GM13977 (cell line): ENCODE results near the gene NFKBIZ.
"Not testable (repeated sequence)": the region's sequence is repeated elsewhere in the genome, so short reads cannot be mapped to it uniquely, and the experiment has no call there.

Source experiments
- DNase-seq: peaks from one replicate; pipeline ENCODE4 v3.0.0; 2012; ENCODE audit warnings: low spot score
- CTCF ChIP-seq: IDR thresholded peaks from 2 replicates; pipeline ENCODE4 v1.5.1; 2012; ENCODE audit warnings: mild to moderate bottlenecking, control low read depth; ENCODE audit not compliant: insufficient read depth; ENCODE audit errors: extremely low read depth, missing control alignments
- in situ Hi-C: fragments of 300-500 bp; cut with MboI; formaldehyde crosslinking; loops from one replicate; pipeline ENCODE4 v1.12.0; 2022; ENCODE audit warnings: low sequenced_read_pairs, low pct_unique_long_range_greater_than_20kb, mixed read lengths, inconsistent platforms; ENCODE audit not compliant: unreplicated experiment

NFKBIZ gene

DNA sequence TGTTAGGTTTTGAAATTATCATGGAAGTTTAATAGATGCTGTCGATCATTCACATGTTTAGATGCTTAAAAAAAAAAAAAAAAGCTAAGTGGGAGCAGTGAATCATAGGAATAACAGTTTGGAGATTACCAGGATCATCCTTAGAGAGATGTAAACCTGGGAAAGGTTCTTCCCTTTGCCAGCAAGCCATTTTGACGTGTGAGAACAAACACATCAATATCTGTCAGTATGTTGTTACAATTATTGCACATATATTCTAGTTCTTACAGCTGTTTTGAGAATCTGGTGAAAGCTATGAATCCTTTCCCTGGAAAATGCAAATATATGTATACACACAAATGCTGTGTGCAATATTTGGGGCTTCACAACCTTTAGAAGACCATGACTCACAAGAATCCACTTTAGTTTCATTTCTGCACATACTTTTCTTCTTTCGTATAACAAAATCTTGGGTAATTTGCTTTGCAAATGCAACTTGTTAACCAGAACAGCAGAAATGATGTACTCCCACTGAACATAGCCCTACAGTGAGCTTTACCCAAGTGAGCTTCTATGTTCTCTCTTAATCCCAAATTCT lies 12.0 kb downstream of the NFKBIZ start:
- in situ Hi-C loops: no loop called here
- no peak for DNase-seq
- TF ChIP-seq CTCF: no peak

DNA sequence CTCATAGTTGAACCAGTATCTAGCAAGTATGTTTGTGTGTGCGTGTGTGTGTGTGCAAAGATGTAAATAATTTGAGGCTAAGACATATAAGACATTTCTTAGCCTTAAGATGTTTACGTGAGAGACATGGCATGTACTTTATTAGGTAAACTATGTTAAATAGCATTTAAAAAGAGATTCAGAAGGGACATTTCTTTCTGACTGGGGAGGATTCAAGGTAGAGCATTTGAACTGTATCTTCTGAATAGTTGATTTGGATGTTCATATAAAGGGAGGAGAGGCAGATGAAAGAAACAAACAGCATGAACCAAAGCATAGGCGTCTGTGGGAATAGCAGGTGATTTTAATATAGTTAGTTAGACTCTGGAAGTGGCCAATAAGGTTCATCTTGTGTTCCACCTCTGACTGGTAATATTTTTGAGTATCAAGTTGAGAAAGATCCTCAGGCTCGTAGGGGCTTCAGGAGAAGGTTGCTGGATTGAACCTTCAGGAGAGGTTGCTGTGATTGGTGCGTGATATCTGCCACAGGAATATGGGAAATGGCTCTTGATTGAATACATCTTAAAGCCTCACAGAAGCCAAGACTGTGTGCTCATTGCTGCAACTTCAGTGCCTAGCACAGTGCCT lies 12.6 kb downstream of the NFKBIZ start:
- no peak for TF ChIP-seq CTCF
- no peak for DNase-seq
- in situ Hi-C loops: no loop called here

GRCh38 chr3:101862416-101863165 lies 13.3 kb downstream of the NFKBIZ start:
- in situ Hi-C loops: no loop called here
- no peak for DNase-seq
- no peak for TF ChIP-seq CTCF

DNA sequence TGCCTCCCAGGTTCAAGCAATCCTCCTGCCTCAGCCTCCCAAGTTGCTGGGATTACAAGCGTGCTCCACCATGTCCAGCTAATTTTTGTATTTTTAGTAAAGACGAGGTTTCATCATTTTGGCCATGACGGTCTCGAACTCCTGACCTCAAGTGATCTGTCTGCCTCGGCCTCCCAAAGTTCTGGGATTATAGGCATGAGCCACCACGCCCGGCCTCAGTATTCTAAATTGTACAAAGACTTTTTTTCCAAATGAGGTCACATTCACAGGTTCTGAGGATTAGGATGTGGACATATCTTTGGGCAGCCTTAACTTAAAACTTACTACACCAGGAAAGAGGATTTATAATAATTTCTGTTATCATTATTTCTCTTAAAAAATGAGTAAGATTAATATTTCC lies 15.6 kb downstream of the NFKBIZ start:
- in situ Hi-C loops: not testable (repeated sequence)

GRCh38 chr3:101865751-101866509 lies 16.6 kb downstream of the NFKBIZ start:
- in situ Hi-C loops: no loop called here
- no peak for DNase-seq
- TF ChIP-seq CTCF: no peak

More for the DNA sequence above, 15.6 kb downstream of the NFKBIZ start:
- not testable (repeated sequence) for DNase-seq

DNA sequence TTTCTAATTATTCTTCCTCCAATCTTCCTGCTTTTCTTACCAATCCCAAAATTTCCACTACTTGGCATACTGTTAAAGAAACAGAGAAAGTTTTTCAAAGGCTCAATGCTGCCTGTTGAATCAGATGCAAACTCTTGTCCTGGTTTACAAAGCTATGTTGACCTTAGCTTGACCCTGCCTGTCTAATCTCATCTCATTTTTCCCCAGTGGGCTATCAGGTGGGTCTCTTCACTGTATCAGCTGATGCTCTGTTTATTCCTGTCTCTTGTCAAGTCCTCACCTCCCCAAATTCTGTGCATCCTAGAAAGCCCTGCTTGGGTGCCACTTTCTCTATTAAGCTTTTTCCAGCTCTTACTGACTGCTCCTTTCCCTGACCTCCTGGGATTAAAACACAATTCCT lies 18.2 kb downstream of the NFKBIZ start:
- in situ Hi-C loops: no loop called here
- DNase-seq: no peak
- TF ChIP-seq CTCF: no peak

GRCh38 chr3:101867996-101868395 lies 18.7 kb downstream of the NFKBIZ start:
- no peak for TF ChIP-seq CTCF
- in situ Hi-C loops: no loop called here
- no peak for DNase-seq
